Upper lobe of left lung (tissue), 6 donors: ENCODE data around the gene OSBPL2. TPM values are rescaled to one million over a fixed set of nuclear protein-coding genes. Genes with fewer than 3 reads are reported as not detected.

Source experiments
- ATAC-seq, 2 donors: fragments of 200-7000 bp; cut with Tn5 transposase; one replicate each; pipeline ENCODE4 v1.9.1; 2022; ENCODE audit warnings: mild to moderate bottlenecking in 2 of 2, moderate library complexity in 2 of 2; ENCODE audit not compliant: low FRiP score in 2 of 2
- DNase-seq, 2 donors: peaks; one replicate each; pipeline ENCODE4 v3.0.0-alpha.2; 2019 to 2020
- H3K27ac ChIP-seq, 4 donors: fragments of 200-600 bp; sonication (generic); one replicate each; pipeline ENCODE4 v1.5.1; 2016 to 2019
- H3K27me3 ChIP-seq, 4 donors: fragments of 200-600 bp; sonication (generic); one replicate each; pipeline ENCODE4 v1.5.1; 2017 to 2019
- H3K36me3 ChIP-seq, 4 donors: fragments of 200-600 bp; sonication (generic); one replicate each; pipeline ENCODE4 v1.5.1; 2016 to 2019
- H3K4me1 ChIP-seq, 4 donors: fragments of 200-600 bp; sonication (generic); one replicate each; pipeline ENCODE4 v1.5.1; 2018 to 2019
- H3K4me3 ChIP-seq, 4 donors: fragments of 200-600 bp; sonication (generic); one replicate each; pipeline ENCODE4 v1.5.1; 2017 to 2019; ENCODE audit warnings: mild to moderate bottlenecking in 2 of 4, moderate library complexity in 1 of 4
- H3K9me3 ChIP-seq, 4 donors: fragments of 200-600 bp; sonication (generic); one replicate each; pipeline ENCODE4 v1.5.1; 2018 to 2019
- CTCF ChIP-seq, 6 experiments: fragments of 450-650 bp in 4 of 6; fragments of 200-600 bp in 2 of 6; sonication (generic) in 2 of 6; IDR thresholded peaks; one replicate each; pipeline ENCODE4 v1.5.1; 2016 to 2019; ENCODE audit warnings: antibody characterized with exemption in 6 of 6
- EP300 ChIP-seq, 4 donors: sonication (generic); formaldehyde crosslinking; IDR thresholded peaks; one replicate each; pipeline ENCODE4 v1.5.1; 2017; ENCODE audit warnings: antibody characterized with exemption in 4 of 4, control low read depth in 2 of 4
- POLR2A ChIP-seq, 4 donors: fragments of 450-650 bp; IDR thresholded peaks; one replicate each; pipeline ENCODE4 v1.5.1; 2016 to 2017; ENCODE audit warnings: antibody characterized with exemption in 4 of 4, mild to moderate bottlenecking in 2 of 4
- POLR2AphosphoS5 ChIP-seq, 2 donors: sonication (generic); formaldehyde crosslinking; IDR thresholded peaks; one replicate each; pipeline ENCODE4 v1.5.1; 2017; ENCODE audit warnings: antibody characterized with exemption in 2 of 2
- WGBS, 2 donors: methylation state at CpG; one replicate each; pipeline ENCODE4 v1.1.5; 2017 to 2018; 5-methylcytosine and 5-hydroxymethylcytosine counted together
- total RNA-seq, 6 donors: library from RNA; depleted of rRNA in 4 of 6; stranded (reverse); fragments of >200 nt in 4 of 6; gene quantifications; one replicate each; pipeline versions ENCODE4 v1.1.0 to v1.2.1, GENCODE V29; 2016 to 2021
- donor health status: DM: no; HTN: no; CAD: no; lungs with moderate emphysema.
- donor health status: DM: no; HTN: yes; CAD: no; lungs with severe emphysema.

OSBPL2 gene
- 10 to 100 TPM; 35.7 to 65.0 (median 48.0) TPM for total RNA-seq

GRCh38 chr20:62237801-62238568, at the start of gene OSBPL2:
Gene OSBPL2, plus strand, starts transcription at chr20:62238521. Its CDS starts 17,664 bp downstream, at chr20:62256185.
- Histone ChIP-seq H3K9me3 (no peaks in the 10 kb centered on the region), H3K27ac (peak within 1 kb of the TSS; percentile 90 to 93 (median 90)), H3K27me3 (no peaks in the 10 kb centered on the region), H3K36me3 (peaks cover 0 to 9% (median 0%) of the 10 kb centered on the region in 4 donors), H3K4me1 (peaks cover 12 to 38% (median 20%) of the 10 kb centered on the region in 4 donors), H3K4me3 (peak within 1 kb of the TSS; percentile 86 to 94 (median 92))
- DNase-seq (peak; percentile 98 to 100), ATAC-seq (peak; percentile 99)
- WGBS, 2 donors, result 1 to 2% methylated on average over 24 to 39 of the region's 55 CpGs
- TF ChIP-seq CTCF (IDR thresholded peaks at IDR 0.05), result peak in 1 of 6 experiments; percentile 18
- peak in 1 of 4 donors; percentile 70 for TF ChIP-seq POLR2A (IDR thresholded peaks at IDR 0.05)
- peak in 1 of 4 donors; percentile 11 for TF ChIP-seq EP300 (IDR thresholded peaks at IDR 0.05)
- peak in 1 of 2 donors; percentile 56 for TF ChIP-seq POLR2AphosphoS5 (IDR thresholded peaks at IDR 0.05)

DNA sequence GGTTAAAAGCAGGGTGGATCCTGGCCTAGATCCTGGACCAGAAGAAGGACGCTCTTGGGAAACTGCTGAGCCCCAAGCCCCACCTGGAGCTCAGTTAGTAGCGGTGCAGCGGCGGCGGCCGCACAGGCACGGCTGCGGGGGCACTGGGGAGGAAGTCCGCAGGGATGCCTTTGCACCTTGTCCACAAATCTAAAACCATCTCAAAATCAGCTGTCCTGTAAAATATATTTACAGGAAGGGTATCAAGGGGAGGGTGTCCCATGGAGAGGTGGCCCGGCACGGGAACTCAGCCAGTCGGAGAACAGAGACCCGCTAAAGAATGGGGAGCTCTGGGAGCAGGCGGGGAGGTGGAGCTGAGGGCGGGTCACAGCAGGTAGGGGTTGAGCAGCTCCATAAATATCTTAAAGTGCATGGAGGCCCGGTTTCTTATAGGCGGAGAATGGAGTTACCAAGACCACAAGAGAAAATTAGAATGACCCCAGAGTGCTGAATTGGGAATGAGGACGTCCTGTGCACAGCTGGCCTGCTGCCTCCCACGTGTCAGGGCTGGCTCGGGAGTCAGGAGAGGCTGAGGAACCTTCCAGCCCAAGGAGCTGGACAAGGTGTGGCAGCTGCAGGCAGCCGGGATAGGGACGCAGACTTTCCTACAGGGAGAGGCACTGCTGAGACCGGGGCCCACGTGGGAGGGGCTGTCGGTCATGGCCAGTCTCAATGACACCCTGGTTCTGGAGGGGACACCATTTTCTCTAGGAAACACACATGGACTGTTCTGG, 47.5 kb upstream of the OSBPL2 start:
- no peak overlapping the region for H3K27ac ChIP-seq
- H3K4me3 ChIP-seq, result no peak overlapping the region
- TF ChIP-seq POLR2A (IDR thresholded peaks at IDR 0.05) (no peak), POLR2AphosphoS5 (IDR thresholded peaks at IDR 0.05) (no peak), CTCF (IDR thresholded peaks at IDR 0.05) (no peak), EP300 (IDR thresholded peaks at IDR 0.05) (no peak)
- peaks cover 0 to 47% (median 17%) of the 10 kb centered on the region in 4 donors for H3K36me3 ChIP-seq
- no peaks in the 10 kb centered on the region for H3K9me3 ChIP-seq
- ATAC-seq, result no peak
- no peaks in the 10 kb centered on the region for H3K27me3 ChIP-seq
- no peak for DNase-seq
- peaks cover 0 to 14% (median 3%) of the 10 kb centered on the region in 4 donors for H3K4me1 ChIP-seq
- 92% methylated on average over 25 of the region's 25 CpGs for WGBS, 2 donors

- Histone ChIP-seq H3K27me3 (no peaks in the 10 kb centered on the region), H3K36me3 (peaks cover 0 to 59% (median 23%) of the 10 kb centered on the region in 4 donors), H3K9me3 (no peaks in the 10 kb centered on the region), H3K27ac (no peak overlapping the region), H3K4me1 (peaks cover 0 to 10% (median 1%) of the 10 kb centered on the region in 4 donors), H3K4me3 (no peak overlapping the region)
- ATAC-seq (no peak), DNase-seq (no peak)
- TF ChIP-seq CTCF (IDR thresholded peaks at IDR 0.05), result no peak
- TF ChIP-seq EP300 (IDR thresholded peaks at IDR 0.05), result no peak
- WGBS, 2 donors, result 94 to 95% methylated on average over 12 to 14 of the region's 14 CpGs
Observed at GRCh38 chr20:62191781-62192559, 46.4 kb upstream of the OSBPL2 start.

GRCh38 chr20:62192635-62193034, 45.7 kb upstream of the OSBPL2 start:
- Histone ChIP-seq H3K9me3 (no peaks in the 10 kb centered on the region), H3K27me3 (no peaks in the 10 kb centered on the region), H3K4me3 (no peak overlapping the region), H3K36me3 (peaks cover 0 to 66% (median 25%) of the 10 kb centered on the region in 4 donors), H3K27ac (no peak overlapping the region), H3K4me1 (peaks cover 0 to 3% (median 0%) of the 10 kb centered on the region in 4 donors)
- DNase-seq (no peak), ATAC-seq (no peak)
- TF ChIP-seq EP300 (IDR thresholded peaks at IDR 0.05) (no peak), POLR2A (IDR thresholded peaks at IDR 0.05) (no peak), CTCF (IDR thresholded peaks at IDR 0.05) (no peak), POLR2AphosphoS5 (IDR thresholded peaks at IDR 0.05) (no peak)
- WGBS, 2 donors, result 95 to 97% methylated on average over 8 to 10 of the region's 10 CpGs
